Transverse colon (tissue), 4 donors: ENCODE results near the gene CTNND2.

Experiments
- CTCF ChIP-seq, 5 experiments: fragments of 200-600 bp in 3 of 5; fragments of 450-650 bp in 2 of 5; sonication (generic) in 3 of 5; IDR thresholded peaks; 1 replicate in 2 of 5; 2 replicates in 3 of 5; pipeline ENCODE4 v1.5.1; 2016 to 2017; ENCODE audit warnings: antibody characterized with exemption in 5 of 5, inconsistent platforms in 3 of 5, mild to moderate bottlenecking in 2 of 5, moderate library complexity in 1 of 5
- POLR2A ChIP-seq: fragments of 450-650 bp; IDR thresholded peaks from one replicate; pipeline ENCODE4 v1.6.1; 2016; ENCODE audit warnings: antibody characterized with exemption, mild to moderate bottlenecking, moderate library complexity
- POLR2AphosphoS5 ChIP-seq, 3 donors: sonication (generic); formaldehyde crosslinking; IDR thresholded peaks; one replicate each; pipeline ENCODE4 v1.6.1; 2016; ENCODE audit warnings: antibody characterized with exemption in 3 of 3

DNA sequence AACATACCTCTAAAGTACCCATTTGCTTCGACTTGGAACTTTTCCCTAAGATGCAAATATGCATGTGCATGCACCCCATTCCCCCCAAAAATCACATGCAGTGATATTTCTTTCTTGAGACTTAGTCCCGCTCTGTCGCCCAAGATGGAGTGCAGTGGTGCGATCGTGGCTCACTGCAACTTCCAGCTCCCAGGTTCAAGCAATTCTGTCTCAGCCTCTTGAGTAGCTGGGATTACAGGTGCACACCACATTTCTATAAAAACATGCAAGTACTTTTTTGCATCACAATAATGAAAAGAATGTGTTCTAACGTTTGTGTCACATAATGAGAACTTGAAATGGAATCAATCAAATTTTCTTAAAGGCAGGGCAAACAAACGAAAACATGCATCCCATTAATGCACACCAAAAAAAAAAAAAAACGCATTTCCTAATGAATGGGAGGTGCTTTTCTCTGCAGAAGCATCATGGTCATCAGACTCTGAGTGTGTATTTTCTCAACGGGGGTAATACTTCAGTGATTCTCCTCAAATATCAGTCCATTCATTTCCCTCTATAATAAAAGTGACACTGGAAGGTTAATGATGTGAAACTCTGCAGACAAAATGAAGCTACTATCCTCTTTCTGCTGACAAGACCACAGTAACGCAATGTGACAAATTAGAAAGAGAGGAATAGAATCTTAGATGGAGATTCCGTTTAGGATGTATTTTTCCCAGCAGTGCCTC is 389.4 kb downstream of the CTNND2 start:
- TF ChIP-seq CTCF (IDR thresholded peaks at IDR 0.05) (no peak), POLR2AphosphoS5 (IDR thresholded peaks at IDR 0.05) (no peak), POLR2A (no peak)
